Ishikawa (cell line): ENCODE measurements around the gene BTBD16.

Experiments used
- CEBPB ChIP-seq: IDR thresholded peaks from 2 replicates; pipeline ENCODE4 v1.6.1; 2012
- CREB1 ChIP-seq: IDR thresholded peaks from 2 replicates; pipeline ENCODE4 v1.6.1; 2012; ENCODE audit warnings: low read depth
- EGR1 ChIP-seq: IDR thresholded peaks from 2 replicates; pipeline ENCODE4 v1.6.1; 2012
- EP300 ChIP-seq: IDR thresholded peaks from 2 replicates; pipeline ENCODE4 v1.6.1; 2012; ENCODE audit warnings: borderline replicate concordance
- FOXM1 ChIP-seq: IDR thresholded peaks from 2 replicates; pipeline ENCODE4 v1.6.1; 2012; ENCODE audit warnings: low read depth, borderline replicate concordance
- NFIC ChIP-seq: IDR thresholded peaks from 2 replicates; pipeline ENCODE4 v1.6.1; 2012
- RAD21 ChIP-seq: IDR thresholded peaks from 2 replicates; pipeline ENCODE4 v1.6.1; 2012; ENCODE audit warnings: low read depth
- TAF1 ChIP-seq: IDR thresholded peaks from 2 replicates; pipeline ENCODE4 v1.6.1; 2012; ENCODE audit warnings: low read depth, mild to moderate bottlenecking
- TCF12 ChIP-seq: IDR thresholded peaks from 2 replicates; pipeline ENCODE4 v1.6.1; 2012; ENCODE audit warnings: low read depth
- TEAD4 ChIP-seq: IDR thresholded peaks from 2 replicates; pipeline ENCODE4 v1.6.1; 2012
- YY1 ChIP-seq: IDR thresholded peaks from 2 replicates; pipeline ENCODE4 v1.6.1; 2012; ENCODE audit warnings: low read depth
- ZBTB7A ChIP-seq: IDR thresholded peaks from 2 replicates; pipeline ENCODE4 v1.6.1; 2012; ENCODE audit warnings: low read depth
- TF ChIP-seq, protein P1 (sequence below): IDR thresholded peaks from 2 replicates; pipeline ENCODE4 v1.6.1; 2012; ENCODE audit warnings: low read depth, mild to moderate bottlenecking
- TF ChIP-seq, protein P2 (sequence below): IDR thresholded peaks from 2 replicates; pipeline ENCODE4 v1.6.1; 2012
- TF ChIP-seq, protein P3 (sequence below): IDR thresholded peaks from 2 replicates; pipeline ENCODE4 v1.6.1; 2012

BTBD16 gene

DNA sequence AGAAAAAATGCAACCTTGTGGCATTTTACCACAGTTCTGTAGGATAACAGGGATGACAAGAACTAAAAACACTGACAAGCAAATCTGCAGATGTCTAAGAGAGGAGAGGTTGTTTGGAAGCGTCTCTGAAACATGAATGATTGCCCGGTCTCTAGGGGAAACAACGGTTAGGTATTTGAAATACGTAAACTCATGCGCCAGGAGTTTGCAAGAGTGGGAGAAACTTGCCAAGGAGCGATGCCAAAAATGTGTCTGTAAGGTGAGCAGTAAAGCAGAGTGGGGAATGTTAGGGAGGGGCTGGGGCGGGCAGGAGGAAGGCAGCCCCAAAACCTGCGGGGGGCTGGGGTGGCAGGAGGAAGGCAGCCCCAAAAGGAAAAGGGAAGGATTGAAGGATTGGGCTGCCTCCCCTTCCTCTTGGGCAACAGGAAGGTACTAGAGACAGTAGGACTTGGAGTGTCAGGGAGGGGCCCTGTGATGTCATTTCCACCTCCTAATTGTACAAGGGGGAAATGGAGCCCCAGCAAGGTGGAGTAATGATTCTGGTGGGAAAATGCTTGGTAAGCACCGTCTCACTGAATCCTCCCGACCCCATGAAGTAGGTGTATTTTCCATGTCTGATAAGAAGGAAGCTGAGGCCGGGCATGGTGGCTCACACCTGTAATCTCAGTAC is 70.2 kb downstream of the BTBD16 start:
- TF ChIP-seq NFIC (peak; percentile 41), EP300 (no peak), YY1 (no peak), TEAD4 (0 out of 2 replicates have a peak, but pooled peaks have one; percentile 35), FOXM1 (no peak)
- TF ChIP-seq, protein P1, sequence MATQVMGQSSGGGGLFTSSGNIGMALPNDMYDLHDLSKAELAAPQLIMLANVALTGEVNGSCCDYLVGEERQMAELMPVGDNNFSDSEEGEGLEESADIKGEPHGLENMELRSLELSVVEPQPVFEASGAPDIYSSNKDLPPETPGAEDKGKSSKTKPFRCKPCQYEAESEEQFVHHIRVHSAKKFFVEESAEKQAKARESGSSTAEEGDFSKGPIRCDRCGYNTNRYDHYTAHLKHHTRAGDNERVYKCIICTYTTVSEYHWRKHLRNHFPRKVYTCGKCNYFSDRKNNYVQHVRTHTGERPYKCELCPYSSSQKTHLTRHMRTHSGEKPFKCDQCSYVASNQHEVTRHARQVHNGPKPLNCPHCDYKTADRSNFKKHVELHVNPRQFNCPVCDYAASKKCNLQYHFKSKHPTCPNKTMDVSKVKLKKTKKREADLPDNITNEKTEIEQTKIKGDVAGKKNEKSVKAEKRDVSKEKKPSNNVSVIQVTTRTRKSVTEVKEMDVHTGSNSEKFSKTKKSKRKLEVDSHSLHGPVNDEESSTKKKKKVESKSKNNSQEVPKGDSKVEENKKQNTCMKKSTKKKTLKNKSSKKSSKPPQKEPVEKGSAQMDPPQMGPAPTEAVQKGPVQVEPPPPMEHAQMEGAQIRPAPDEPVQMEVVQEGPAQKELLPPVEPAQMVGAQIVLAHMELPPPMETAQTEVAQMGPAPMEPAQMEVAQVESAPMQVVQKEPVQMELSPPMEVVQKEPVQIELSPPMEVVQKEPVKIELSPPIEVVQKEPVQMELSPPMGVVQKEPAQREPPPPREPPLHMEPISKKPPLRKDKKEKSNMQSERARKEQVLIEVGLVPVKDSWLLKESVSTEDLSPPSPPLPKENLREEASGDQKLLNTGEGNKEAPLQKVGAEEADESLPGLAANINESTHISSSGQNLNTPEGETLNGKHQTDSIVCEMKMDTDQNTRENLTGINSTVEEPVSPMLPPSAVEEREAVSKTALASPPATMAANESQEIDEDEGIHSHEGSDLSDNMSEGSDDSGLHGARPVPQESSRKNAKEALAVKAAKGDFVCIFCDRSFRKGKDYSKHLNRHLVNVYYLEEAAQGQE = no peak
- TF ChIP-seq, protein P2, sequence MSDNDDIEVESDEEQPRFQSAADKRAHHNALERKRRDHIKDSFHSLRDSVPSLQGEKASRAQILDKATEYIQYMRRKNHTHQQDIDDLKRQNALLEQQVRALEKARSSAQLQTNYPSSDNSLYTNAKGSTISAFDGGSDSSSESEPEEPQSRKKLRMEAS = peak; percentile 55; the same call in 1 of the 2 replicates

DNA sequence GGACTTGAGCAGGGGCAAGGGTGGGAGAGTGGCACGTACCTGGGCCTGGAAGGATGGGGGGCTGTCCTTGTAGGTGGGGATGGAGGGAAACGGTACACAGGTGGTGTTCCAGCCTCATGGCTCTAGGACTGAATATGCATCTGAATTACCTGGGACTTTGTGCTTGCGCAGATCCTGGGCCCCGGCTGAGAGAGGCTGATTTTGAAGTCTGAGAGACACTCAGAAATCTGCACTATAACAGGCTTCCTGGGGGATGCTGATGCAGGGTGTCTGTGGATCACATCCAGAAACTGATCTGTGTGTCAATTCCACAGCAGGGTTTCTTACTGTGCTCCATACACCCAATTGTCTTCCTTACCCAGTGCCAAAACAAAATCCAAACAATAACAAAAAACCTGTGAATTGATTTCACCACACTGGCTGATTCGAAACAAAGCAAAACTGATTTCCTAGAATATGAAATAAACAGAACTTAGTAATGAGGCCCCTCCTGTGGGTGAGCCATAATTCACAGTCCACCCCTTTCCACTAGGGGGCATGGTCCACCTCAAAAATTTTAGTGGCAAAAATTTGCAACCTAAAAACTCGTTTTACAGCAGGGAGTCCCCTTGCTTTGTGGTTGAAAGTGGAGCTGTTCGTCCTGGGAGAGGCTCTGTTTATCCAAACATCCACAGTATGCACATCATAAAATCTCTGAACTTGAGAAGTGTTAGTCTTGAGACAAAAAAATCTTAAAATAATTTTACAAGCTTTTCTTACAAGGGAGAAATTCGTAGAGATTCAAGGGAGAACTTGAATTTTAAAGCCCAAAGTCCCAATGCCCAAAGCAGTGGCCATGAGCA is 71.4 kb downstream of the BTBD16 start:
- TF ChIP-seq CEBPB = 0 out of 2 replicates have a peak, but pooled peaks have one; percentile 4
- no peak for TF ChIP-seq TCF12
- TF ChIP-seq ZBTB7A = no peak
- peak; percentile 47; the same call in 1 of the 2 replicates for TF ChIP-seq TEAD4
- peak; percentile 47 for TF ChIP-seq FOXM1
- peak; percentile 97 for TF ChIP-seq RAD21
- TF ChIP-seq, protein P1 = no peak
- TF ChIP-seq TAF1 = 0 out of 2 replicates have a peak, but pooled peaks have one; percentile 24

DNA sequence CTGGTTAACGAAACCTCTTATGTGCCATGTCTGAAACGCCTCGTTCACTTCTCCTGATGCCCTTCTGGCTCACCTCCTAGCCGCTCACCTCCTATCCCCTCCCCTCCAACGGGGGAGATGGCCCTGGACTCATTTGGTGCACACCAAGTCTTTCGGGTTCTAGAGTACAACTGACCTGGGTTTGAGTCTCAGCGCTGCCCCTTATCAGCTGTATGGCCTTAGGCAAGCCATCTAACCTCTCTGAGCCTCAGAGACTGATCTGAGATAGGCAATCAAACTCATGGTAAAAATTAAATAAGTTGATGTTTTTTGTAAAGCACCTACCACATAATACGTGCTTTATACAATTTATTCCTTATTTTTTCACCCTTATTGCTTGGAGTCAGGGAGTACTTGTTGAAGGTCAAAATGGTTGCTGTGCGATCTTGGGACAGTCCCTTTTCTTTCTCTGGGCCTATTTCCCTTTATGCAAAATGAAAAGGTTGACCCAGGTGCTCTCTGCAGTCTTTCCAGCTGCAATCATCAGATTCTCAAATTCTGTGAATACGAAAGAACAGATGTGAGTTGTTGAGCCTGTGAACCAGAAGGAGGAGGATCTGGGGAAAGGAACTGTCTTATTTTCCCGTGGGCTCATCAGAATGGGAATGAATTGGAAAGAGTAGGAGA is 72.2 kb downstream of the BTBD16 start:
- TF ChIP-seq YY1 (no peak), TAF1 (no peak), EGR1 (no peak), ZBTB7A (no peak), TEAD4 (no peak), FOXM1 (no peak), RAD21 (no peak), NFIC (no peak), EP300 (no peak), CEBPB (no peak), CREB1 (no peak), TCF12 (no peak)
- TF ChIP-seq, protein P1 = no peak
- TF ChIP-seq, protein P2 = no peak
- TF ChIP-seq, protein P3, sequence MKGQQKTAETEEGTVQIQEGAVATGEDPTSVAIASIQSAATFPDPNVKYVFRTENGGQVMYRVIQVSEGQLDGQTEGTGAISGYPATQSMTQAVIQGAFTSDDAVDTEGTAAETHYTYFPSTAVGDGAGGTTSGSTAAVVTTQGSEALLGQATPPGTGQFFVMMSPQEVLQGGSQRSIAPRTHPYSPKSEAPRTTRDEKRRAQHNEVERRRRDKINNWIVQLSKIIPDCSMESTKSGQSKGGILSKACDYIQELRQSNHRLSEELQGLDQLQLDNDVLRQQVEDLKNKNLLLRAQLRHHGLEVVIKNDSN = no peak

DNA sequence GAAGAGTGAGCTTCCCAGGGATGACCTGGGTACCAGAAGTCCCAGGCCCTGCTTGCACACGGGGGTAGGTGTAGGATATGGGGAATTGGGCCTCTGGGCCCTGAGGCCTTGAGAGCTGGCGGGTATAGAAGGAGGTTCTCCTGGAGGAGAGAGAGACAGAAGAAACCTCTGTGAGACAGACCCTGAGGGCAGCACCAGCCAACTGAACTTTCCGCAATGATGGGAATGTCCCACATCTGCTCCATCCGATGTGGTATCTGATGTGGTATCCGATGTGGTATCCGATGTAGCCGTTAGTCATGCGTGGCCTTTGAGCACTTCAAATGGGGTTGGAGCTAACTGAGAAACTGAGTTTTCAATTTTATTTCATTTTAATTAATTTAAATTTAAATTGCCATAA is 72.8 kb downstream of the BTBD16 start:
- TF ChIP-seq, protein P2 = no peak
- no peak for TF ChIP-seq ZBTB7A
- TF ChIP-seq, protein P1 = no peak
- TF ChIP-seq, protein P3 = no peak
- TF ChIP-seq RAD21 = no peak
- TF ChIP-seq EP300 = no peak
- no peak for TF ChIP-seq TEAD4
- no peak for TF ChIP-seq TAF1
- no peak for TF ChIP-seq EGR1
